ENCODE results near the gene CCDC138. TPM values are rescaled to one million over a fixed set of nuclear protein-coding genes. Genes with fewer than 3 reads are reported as not detected.

CCDC138 gene
- total RNA-seq, 1 donor from 2014 or later: 4.1 TPM

DNA sequence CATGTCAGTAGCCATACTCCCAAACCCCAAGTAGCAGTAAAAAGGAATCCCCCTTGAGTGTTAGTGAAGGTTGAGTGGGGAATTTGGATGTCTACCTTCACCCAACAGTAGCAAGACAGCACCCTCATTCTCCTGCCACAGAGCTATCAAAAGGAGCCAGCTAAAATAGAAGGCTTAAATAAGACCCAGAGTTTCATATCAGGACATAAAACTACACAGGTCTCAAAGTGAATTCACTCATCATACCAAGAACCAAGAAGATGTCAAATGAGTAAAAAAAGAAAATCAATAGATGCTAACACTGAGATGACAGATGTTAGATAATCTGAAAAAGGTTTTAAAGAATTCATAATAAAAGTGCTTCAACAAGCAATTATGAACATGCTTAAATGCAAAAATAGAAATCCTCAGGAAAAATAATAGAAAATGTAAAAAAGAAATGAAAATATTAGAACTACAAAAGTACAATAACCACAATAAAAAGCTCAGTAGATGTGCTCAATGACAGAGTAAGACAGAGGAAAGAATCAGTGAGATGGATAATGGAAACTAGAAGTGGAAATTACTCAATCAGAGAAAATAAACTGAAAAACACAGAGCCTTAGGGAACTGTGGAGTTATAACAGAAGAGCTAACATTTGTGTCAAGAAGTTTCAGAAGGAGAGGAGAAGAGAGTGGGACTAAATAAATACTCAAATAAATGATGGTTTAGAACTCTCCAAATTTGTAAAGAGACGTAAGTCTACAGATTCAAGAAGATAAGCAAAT is 111.9 kb downstream of the CCDC138 start:
- Mint-ChIP-seq H3K9me3 (ENCODE audit: low read depth) (peaks cover 16% of the 10 kb centered on the region), H3K36me3 (ENCODE audit: low read depth) (peaks cover 5% of the 10 kb centered on the region), H3K4me1 (ENCODE audit: low read depth) (peaks cover 6% of the 10 kb centered on the region), H3K4me3 (ENCODE audit: unreplicated experiment) (no peak overlapping the region), H3K27ac (ENCODE audit: unreplicated experiment) (no peak overlapping the region), H3K27me3 (ENCODE audit: low read depth) (peaks cover 3% of the 10 kb centered on the region)
- no peak for DNase-seq (ENCODE audit: low spot score)
- TF ChIP-seq, protein P1, sequence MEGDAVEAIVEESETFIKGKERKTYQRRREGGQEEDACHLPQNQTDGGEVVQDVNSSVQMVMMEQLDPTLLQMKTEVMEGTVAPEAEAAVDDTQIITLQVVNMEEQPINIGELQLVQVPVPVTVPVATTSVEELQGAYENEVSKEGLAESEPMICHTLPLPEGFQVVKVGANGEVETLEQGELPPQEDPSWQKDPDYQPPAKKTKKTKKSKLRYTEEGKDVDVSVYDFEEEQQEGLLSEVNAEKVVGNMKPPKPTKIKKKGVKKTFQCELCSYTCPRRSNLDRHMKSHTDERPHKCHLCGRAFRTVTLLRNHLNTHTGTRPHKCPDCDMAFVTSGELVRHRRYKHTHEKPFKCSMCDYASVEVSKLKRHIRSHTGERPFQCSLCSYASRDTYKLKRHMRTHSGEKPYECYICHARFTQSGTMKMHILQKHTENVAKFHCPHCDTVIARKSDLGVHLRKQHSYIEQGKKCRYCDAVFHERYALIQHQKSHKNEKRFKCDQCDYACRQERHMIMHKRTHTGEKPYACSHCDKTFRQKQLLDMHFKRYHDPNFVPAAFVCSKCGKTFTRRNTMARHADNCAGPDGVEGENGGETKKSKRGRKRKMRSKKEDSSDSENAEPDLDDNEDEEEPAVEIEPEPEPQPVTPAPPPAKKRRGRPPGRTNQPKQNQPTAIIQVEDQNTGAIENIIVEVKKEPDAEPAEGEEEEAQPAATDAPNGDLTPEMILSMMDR (IDR thresholded peaks at IDR 0.05): no peak

DNA sequence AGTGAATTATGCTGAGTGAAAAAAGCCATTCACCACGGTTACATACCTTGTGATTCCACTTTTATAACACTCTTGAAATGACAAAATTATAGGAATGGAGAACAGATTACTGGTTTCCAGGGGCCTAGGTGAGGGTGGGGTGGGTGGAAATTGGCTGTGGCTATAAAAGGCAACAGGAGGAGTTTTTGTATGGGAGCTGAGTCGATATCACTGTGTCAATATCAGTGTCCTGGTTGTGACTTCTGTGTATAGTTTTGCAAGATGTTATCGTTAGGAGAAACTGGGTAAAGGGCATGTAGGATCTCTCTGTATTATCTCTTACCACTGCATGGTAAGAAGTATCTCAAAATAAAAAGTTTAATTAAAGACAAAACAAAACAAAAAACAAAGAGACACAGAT is 118.1 kb downstream of the CCDC138 start:
- no peak for DNase-seq (ENCODE audit: low spot score)
- H3K27ac Mint-ChIP-seq (ENCODE audit: unreplicated experiment): no peak overlapping the region
- H3K4me3 Mint-ChIP-seq (ENCODE audit: unreplicated experiment): no peak overlapping the region
- H3K27me3 Mint-ChIP-seq (ENCODE audit: low read depth): peaks cover 15% of the 10 kb centered on the region
- H3K9me3 Mint-ChIP-seq (ENCODE audit: low read depth): peaks cover 16% of the 10 kb centered on the region
- H3K4me1 Mint-ChIP-seq (ENCODE audit: low read depth): no peaks in the 10 kb centered on the region
- TF ChIP-seq, protein P1 (IDR thresholded peaks at IDR 0.05): no peak
- H3K36me3 Mint-ChIP-seq (ENCODE audit: low read depth): peaks cover 5% of the 10 kb centered on the region

DNA sequence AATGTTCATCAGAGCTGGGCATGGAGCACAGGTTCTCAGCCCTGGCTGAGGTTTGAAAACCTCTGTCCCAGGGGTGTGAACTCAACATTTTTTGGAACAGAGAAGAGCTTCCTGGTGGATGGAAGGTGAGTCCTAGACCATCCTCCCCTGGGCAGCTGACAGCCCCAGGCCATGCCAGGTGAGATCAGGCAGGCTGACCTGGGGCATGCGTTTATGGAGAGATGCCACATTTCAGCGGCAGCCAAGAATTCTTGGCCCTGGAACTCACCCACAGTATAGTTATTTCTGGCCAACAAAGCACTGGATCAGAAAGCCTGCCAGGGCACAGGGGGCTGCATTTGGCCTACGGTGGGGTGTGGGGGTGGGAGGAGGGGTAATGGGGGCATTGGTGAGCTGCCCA is 118.6 kb downstream of the CCDC138 start:
- no peak overlapping the region for H3K27ac Mint-ChIP-seq (ENCODE audit: unreplicated experiment)
- peaks cover 15% of the 10 kb centered on the region for H3K27me3 Mint-ChIP-seq (ENCODE audit: low read depth)
- TF ChIP-seq, protein P1 (IDR thresholded peaks at IDR 0.05): no peak

DNA sequence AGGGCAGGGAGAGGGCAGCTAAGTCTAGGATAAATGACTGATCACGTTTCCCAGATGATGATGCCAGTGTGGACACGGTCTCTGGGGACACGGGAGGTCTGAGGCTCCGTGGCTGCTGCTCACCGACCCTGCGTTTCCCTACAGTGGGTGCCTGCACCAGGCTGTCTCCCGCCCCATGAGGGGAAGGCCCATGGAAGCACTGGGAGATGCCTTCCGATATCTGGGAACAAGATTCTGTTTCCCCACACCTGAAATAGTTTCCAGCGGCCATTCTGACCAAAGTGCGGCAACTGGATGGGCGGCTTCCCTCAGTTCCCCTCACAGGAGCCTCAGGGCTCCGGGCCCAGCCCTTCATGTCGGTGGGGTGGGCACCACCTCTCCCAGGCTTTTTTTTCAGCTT is 119.3 kb downstream of the CCDC138 start:
- TF ChIP-seq, protein P1 (IDR thresholded peaks at IDR 0.05): no peak
- Mint-ChIP-seq H3K4me1 (ENCODE audit: low read depth) (no peaks in the 10 kb centered on the region), H3K9me3 (ENCODE audit: low read depth) (peaks cover 11% of the 10 kb centered on the region), H3K27me3 (ENCODE audit: low read depth) (peaks cover 15% of the 10 kb centered on the region), H3K4me3 (ENCODE audit: unreplicated experiment) (no peak overlapping the region), H3K36me3 (ENCODE audit: low read depth) (peaks cover 4% of the 10 kb centered on the region), H3K27ac (ENCODE audit: unreplicated experiment) (no peak overlapping the region)
- no peak for DNase-seq (ENCODE audit: low spot score)

More for the DNA sequence above, 118.6 kb downstream of the CCDC138 start:
- no peak overlapping the region for H3K4me3 Mint-ChIP-seq (ENCODE audit: unreplicated experiment)
- peaks cover 16% of the 10 kb centered on the region for H3K9me3 Mint-ChIP-seq (ENCODE audit: low read depth)
- H3K36me3 Mint-ChIP-seq (ENCODE audit: low read depth): peaks cover 4% of the 10 kb centered on the region
- H3K4me1 Mint-ChIP-seq (ENCODE audit: low read depth): no peaks in the 10 kb centered on the region
- no peak for DNase-seq (ENCODE audit: low spot score)

DNA sequence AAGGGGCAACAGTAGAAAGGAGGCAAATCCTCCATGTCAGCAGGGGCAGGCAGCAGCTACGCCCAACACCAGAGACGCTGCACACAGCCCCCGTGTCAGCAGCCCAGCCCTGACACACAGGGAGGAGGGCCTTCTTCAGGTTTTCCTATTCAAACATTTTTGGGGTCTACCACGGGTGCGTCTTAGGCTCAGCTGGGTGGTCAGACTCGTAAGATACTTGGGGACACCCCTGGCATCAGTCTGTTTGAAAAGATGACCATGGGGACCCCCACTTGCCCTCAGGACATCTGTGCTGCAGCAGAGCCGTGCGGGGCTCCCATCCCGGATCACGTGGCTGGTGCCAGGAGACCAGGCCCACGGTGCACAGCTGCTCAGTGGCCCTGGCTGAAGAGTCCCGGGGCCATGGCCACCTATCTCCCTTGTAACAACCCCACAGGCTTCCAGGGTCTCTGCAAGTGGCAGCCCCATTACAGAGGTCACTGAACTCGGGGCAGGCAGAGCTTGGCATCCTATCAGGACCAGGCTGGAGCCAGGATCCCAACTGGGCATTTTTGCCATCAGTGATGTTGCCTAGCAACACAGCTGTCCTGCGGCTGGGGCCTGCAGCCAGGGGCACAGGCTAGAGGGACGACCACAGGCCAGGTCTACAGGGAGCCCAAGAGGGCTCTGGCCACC is 120.0 kb downstream of the CCDC138 start:
- TF ChIP-seq, protein P1 (IDR thresholded peaks at IDR 0.05): no peak
- DNase-seq (ENCODE audit: low spot score): no peak
- peaks cover 5% of the 10 kb centered on the region for H3K9me3 Mint-ChIP-seq (ENCODE audit: low read depth)
- H3K4me1 Mint-ChIP-seq (ENCODE audit: low read depth): no peaks in the 10 kb centered on the region
- no peak overlapping the region for H3K27ac Mint-ChIP-seq (ENCODE audit: unreplicated experiment)
- peaks cover 20% of the 10 kb centered on the region for H3K27me3 Mint-ChIP-seq (ENCODE audit: low read depth)
- H3K4me3 Mint-ChIP-seq (ENCODE audit: unreplicated experiment): no peak overlapping the region
- H3K36me3 Mint-ChIP-seq (ENCODE audit: low read depth): peaks cover 2% of the 10 kb centered on the region

All from chondrocyte (in vitro differentiated cells).